Ishikawa (cell line): ENCODE results near the gene DNAH17.
A peak's percentile ranks its signal among the peaks of the same experiment; 100 is the strongest.

ENCODE experiments used
- CEBPB ChIP-seq: IDR thresholded peaks from 2 replicates; pipeline ENCODE4 v1.6.1; 2012
- CREB1 ChIP-seq: IDR thresholded peaks from 2 replicates; pipeline ENCODE4 v1.6.1; 2012; ENCODE audit warnings: low read depth
- EGR1 ChIP-seq: IDR thresholded peaks from 2 replicates; pipeline ENCODE4 v1.6.1; 2012
- EP300 ChIP-seq: IDR thresholded peaks from 2 replicates; pipeline ENCODE4 v1.6.1; 2012; ENCODE audit warnings: borderline replicate concordance
- FOXM1 ChIP-seq: IDR thresholded peaks from 2 replicates; pipeline ENCODE4 v1.6.1; 2012; ENCODE audit warnings: low read depth, borderline replicate concordance
- MAX ChIP-seq: IDR thresholded peaks from 2 replicates; pipeline ENCODE4 v1.6.1; 2012
- NFIC ChIP-seq: IDR thresholded peaks from 2 replicates; pipeline ENCODE4 v1.6.1; 2012
- RAD21 ChIP-seq: IDR thresholded peaks from 2 replicates; pipeline ENCODE4 v1.6.1; 2012; ENCODE audit warnings: low read depth
- TAF1 ChIP-seq: IDR thresholded peaks from 2 replicates; pipeline ENCODE4 v1.6.1; 2012; ENCODE audit warnings: low read depth, mild to moderate bottlenecking
- TCF12 ChIP-seq: IDR thresholded peaks from 2 replicates; pipeline ENCODE4 v1.6.1; 2012; ENCODE audit warnings: low read depth
- TEAD4 ChIP-seq: IDR thresholded peaks from 2 replicates; pipeline ENCODE4 v1.6.1; 2012
- YY1 ChIP-seq: IDR thresholded peaks from 2 replicates; pipeline ENCODE4 v1.6.1; 2012; ENCODE audit warnings: low read depth
- ZBTB7A ChIP-seq: IDR thresholded peaks from 2 replicates; pipeline ENCODE4 v1.6.1; 2012; ENCODE audit warnings: low read depth
- TF ChIP-seq, protein P1 (sequence below): IDR thresholded peaks from 2 replicates; pipeline ENCODE4 v1.6.1; 2012; ENCODE audit warnings: low read depth, mild to moderate bottlenecking
- TF ChIP-seq, protein P2 (sequence below): IDR thresholded peaks from 2 replicates; pipeline ENCODE4 v1.6.1; 2012

Gene DNAH17

DNA sequence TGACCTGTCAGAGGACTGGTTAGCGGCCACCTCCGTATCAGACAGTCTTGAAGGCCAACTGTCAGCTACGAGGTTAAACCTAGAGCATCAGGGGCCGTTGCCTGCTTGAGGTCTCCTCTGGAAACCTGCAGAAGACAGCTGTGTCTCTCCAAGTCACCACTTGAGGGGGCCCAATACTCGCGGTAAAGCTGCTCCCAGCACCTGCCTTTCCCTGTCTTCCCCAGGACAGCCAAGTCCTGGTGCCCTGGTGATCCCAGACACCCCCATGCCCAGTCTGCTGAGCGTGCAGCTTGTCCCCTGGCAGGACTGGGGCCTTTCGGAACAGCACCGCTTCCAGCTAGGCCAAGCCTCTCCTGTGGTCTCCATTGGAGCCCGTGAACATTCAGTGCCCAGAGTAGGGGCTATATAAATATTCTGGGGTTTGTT lies 80.1 kb downstream of the DNAH17 start:
- TF ChIP-seq RAD21 (peak; percentile 95), TAF1 (no peak)

GRCh38 chr17:78496311-78496710 lies 80.9 kb downstream of the DNAH17 start:
- TF ChIP-seq, protein P1, sequence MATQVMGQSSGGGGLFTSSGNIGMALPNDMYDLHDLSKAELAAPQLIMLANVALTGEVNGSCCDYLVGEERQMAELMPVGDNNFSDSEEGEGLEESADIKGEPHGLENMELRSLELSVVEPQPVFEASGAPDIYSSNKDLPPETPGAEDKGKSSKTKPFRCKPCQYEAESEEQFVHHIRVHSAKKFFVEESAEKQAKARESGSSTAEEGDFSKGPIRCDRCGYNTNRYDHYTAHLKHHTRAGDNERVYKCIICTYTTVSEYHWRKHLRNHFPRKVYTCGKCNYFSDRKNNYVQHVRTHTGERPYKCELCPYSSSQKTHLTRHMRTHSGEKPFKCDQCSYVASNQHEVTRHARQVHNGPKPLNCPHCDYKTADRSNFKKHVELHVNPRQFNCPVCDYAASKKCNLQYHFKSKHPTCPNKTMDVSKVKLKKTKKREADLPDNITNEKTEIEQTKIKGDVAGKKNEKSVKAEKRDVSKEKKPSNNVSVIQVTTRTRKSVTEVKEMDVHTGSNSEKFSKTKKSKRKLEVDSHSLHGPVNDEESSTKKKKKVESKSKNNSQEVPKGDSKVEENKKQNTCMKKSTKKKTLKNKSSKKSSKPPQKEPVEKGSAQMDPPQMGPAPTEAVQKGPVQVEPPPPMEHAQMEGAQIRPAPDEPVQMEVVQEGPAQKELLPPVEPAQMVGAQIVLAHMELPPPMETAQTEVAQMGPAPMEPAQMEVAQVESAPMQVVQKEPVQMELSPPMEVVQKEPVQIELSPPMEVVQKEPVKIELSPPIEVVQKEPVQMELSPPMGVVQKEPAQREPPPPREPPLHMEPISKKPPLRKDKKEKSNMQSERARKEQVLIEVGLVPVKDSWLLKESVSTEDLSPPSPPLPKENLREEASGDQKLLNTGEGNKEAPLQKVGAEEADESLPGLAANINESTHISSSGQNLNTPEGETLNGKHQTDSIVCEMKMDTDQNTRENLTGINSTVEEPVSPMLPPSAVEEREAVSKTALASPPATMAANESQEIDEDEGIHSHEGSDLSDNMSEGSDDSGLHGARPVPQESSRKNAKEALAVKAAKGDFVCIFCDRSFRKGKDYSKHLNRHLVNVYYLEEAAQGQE, result no peak
- TF ChIP-seq YY1, result no peak
- no peak for TF ChIP-seq EP300
- no peak for TF ChIP-seq CEBPB

GRCh38 chr17:78495634-78496033 lies 81.6 kb downstream of the DNAH17 start:
- no peak for TF ChIP-seq ZBTB7A
- no peak for TF ChIP-seq TAF1
- no peak for TF ChIP-seq EGR1

GRCh38 chr17:78494696-78495330 lies 82.4 kb downstream of the DNAH17 start:
- no peak for TF ChIP-seq MAX
- TF ChIP-seq FOXM1, result no peak
- TF ChIP-seq EP300, result no peak
- no peak for TF ChIP-seq TAF1
- no peak for TF ChIP-seq YY1
- no peak for TF ChIP-seq CREB1
- TF ChIP-seq, protein P2, sequence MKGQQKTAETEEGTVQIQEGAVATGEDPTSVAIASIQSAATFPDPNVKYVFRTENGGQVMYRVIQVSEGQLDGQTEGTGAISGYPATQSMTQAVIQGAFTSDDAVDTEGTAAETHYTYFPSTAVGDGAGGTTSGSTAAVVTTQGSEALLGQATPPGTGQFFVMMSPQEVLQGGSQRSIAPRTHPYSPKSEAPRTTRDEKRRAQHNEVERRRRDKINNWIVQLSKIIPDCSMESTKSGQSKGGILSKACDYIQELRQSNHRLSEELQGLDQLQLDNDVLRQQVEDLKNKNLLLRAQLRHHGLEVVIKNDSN, result no peak
- TF ChIP-seq, protein P1, result no peak
- TF ChIP-seq EGR1, result no peak
- TF ChIP-seq RAD21, result no peak
- TF ChIP-seq ZBTB7A, result no peak
- TF ChIP-seq CEBPB, result no peak
- no peak for TF ChIP-seq NFIC
- TF ChIP-seq TCF12, result no peak
- TF ChIP-seq TEAD4, result no peak

DNA sequence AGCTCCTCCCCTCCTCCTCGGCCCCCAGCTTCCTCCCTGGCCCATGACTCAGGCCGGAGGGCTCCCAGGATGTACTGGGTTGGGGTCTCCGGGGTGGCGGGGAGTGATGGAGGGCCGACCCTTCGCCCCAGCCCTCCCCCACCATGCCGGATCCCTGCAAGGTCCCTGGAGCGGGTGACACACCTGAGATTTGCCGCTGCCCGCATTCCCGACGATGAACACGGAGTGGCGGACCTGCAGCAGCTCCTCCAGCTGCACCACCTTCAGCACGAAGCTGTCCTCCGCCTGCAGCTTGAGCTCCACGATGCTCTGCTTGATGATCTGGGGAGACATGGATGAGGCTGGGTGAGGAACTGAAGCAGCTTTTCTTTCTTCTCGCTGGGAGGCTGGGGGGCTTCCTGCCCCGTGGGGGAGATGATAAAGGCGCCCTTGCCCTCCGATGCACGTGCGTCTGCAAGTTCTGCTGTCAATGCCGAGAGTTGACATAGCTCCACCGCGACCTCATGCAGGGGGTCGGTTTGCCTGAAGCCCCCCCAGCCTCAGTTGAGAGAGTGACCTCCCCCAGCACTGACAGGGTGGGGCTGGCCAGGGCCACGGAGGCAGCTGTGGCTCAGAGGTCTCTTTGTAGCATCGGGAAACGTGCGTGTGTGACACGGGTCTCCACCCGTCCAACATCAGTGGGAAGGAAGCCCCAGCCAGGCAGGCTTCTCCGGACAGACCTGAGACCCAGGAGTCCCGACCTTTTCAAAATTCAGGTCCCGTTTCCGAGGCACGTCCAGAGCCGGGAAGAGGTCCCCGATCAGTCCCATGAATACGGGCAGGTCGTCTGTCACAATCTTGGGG lies 83.1 kb downstream of the DNAH17 start:
- TF ChIP-seq RAD21 (no peak), EP300 (no peak), CREB1 (no peak), TAF1 (no peak), CEBPB (no peak), YY1 (no peak), EGR1 (no peak), ZBTB7A (no peak), TEAD4 (no peak), NFIC (no peak), TCF12 (no peak), MAX (no peak), FOXM1 (no peak)
- TF ChIP-seq, protein P2, result no peak
- TF ChIP-seq, protein P1, result no peak
